HG02678 (cell line): ENCODE results near the gene ERCC2.

Experiments used
- ATAC-seq: cut with Tn5 transposase; IDR thresholded peaks from one replicate; pipeline ENCODE4 v1.9.1; 2021; ENCODE audit warnings: mild to moderate bottlenecking, moderate library complexity; ENCODE audit not compliant: unreplicated experiment

The ERCC2 gene

DNA sequence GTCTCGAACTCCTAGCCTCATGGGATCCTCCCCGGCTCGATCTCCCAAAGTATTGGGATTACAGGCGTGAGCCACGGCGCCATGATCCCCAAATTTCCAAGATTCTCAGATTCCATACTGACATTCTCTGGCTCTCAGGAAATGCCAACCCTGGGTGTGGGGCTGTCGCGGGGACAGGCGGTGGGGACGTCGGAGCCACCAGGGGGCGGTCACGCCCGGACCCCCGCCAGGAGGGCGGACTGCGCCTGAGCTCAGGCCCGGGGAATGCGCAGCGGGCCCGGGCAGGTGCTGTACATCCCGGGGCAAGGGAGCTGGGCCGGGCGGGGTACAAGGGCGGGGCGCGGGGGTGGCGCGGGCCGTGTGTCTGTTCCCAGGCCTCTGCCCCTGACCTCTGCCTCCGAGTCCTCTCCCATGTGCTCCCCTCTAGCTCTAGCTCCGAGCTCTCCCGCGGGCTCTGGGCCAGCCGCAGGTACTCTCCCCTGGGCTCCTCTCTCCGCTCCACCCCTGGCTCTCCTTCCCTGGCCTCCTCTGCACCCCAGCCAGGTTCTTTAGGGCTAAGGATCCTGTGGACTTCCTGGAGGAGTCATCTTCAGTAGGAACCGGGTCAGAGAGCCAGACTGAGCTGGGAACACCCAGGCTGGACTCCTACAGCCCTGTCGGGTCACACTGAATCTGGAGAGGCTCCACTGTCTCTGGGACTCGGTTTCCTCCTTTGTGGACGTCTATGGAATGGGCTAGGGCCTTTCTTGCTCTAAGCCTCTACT, 32.1 kb upstream of the ERCC2 start:
- ATAC-seq = no peak

DNA sequence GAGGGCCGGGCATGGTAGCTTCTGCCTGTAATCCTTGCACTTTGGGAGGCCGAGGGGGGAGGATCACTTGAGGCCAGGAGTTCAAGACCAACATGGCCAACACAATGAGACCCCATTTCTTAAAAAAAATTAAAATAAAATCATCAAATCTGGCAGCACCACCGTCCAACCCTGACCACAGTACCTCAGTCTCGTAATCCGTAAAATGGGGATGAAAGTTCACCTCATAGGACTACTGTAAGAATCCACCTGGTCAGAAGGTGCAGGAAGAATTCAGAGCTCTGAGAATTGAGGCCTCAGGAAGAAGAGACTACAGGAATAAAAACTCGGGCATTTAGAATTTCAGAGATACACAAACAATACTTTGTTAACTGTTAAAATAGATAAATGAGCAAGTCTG, 31.4 kb upstream of the ERCC2 start:
- no peak for ATAC-seq

DNA sequence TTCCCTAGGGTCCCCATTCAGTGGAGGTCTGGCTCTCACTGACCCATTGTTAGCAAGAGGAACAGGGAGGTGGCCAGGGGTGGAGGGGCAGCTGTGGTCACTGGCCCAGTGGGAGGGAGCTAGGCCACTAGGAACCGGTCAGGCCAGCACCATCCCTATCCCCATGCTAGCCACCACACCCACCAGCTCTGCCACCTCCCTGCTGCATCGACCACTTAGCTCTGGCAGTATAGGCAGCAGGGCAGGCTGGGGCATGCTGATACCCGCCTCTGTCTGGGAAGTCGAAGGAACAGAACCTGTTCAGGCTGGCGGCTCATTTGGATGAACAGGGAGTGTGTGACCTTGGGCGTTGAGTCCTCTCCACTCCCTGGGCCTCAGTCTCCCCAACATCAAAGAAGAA, 29.8 kb upstream of the ERCC2 start:
- no peak for ATAC-seq

DNA sequence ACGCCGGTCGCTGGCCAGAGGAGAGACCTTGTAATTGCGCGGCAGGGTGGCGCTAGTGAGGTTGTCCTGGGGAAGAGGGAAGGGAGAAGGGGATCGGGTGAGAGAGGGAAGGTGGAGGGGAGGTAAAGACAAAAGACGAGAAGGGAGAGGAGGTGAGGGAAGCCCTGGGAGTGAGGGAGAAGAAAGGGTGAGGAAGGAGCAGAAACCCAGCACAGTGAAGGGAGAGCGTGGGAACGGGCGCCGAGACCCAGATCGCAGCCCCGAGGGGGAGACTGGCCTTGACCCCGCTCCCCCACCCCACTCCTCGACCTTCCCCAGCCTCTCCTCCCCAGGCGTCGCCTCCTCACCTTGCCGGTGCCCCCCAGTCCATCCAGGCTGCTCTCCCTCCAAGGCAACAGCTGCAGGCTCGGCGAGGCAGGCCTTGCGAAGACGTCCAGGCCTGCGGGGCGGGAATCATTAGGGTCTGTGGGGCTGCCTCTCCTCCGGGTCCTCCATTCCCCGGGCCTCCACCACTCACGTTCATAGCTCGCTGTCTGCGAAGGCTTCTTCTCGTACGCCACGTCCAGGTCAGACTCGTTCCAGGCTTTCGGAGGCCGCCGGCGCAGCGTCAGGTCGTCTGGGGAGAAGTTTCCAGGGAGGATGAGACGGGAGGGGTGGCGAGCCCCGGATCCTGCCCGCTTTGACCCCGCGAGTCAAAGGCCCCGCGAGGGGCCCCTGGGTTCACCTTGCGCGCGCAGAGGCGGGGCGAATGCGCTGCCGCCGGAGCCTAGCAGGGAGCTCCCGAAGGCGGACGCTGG, 25.6 kb upstream of the ERCC2 start:
- no peak for ATAC-seq

DNA sequence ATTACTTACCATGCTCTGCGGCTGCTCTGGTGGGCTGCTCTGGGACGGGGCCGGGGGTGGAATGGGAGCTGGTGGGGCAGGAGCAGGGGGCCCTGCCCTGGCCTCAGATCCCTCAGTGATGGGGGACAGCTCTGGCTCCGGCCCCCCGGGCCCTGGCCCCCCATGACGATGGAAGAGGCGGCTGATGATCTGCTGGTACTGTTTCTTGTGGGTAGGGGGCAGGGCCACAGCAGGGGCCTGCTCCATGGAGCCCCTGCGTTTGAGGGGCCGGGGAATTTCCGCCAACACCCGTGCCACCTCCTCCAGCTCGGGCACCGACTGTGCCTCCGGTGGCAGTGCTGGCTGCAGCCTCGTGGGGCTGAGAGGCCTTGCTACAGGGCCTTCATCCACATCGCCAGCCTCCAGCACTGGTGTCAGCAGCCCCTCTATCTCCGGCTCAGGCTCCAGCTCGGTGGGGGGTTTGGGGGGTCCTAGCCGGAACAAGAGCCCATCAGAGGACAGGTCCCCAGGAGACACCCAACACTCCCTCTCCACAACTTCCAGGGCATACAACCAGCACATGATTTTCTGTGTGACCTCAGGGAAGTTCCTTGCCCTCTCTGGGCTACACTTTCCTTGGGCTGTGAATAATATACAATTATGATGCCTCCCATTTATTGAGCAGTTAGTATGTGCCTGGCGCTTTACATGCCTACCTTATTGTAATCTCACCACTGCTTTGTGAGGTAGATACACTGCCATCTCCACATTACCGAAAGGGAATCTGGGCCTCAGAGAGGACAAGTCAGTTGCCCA, 21.7 kb upstream of the ERCC2 start:
- no peak for ATAC-seq

DNA sequence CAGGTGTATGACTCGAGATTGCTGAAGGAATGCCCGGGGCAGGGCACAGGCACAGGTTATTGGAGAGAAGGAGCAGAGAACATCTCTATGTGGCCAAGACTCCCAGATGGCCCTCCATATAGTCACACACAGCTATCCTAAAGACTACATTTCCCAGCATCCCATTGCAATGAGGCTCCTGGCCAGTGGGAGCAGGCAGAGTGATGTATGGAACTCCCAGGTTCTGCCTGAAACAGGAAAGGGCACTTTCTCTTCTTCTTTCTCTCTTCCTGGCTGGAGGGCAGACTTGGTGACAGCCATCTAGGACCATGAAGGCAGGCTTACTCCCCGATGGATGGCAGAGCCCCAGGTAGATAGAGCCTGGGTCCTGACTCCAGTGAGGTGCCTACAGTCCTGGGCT, 21.0 kb upstream of the ERCC2 start:
- no peak for ATAC-seq

DNA sequence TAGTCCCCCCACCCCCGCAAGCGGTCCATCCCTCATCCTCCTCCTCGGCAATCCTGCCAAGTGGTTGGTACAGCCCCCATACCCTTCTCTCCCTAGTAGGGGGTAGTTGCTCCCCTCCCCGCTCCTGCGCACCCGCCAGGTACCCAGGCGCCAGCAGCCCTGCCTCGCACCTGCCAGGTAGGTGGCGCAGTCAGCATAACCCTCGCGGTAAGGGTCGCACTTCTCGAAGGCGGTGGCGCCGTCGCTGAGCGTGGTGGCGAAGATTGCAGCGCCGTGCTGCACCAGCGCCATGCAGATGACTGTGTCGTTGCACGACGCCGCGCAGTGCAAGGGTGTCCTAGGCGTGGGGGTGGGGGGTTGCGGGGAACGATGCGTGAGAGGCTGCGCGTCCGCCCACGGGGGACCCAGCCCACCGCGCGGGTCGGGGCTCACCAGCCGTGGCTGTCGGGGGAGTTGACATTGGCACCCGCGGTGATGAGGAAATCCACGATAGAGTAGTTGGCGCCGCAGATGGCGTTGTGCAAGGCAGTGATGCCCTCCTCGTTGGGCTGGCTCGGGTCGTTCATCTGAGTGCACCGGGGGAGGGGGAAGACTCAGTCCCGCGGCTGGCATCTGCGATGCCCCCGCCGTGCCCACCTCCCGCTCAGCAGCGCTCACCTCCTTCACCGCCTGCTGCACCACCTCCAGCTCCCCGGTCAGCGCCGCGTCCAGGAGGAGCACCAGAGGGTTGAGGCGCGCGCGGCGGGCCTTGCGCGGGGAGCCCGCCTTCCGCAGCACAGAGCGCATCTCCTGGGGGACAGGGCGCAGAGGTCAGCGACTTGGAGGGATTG, 15.2 kb upstream of the ERCC2 start:
- no peak for ATAC-seq

DNA sequence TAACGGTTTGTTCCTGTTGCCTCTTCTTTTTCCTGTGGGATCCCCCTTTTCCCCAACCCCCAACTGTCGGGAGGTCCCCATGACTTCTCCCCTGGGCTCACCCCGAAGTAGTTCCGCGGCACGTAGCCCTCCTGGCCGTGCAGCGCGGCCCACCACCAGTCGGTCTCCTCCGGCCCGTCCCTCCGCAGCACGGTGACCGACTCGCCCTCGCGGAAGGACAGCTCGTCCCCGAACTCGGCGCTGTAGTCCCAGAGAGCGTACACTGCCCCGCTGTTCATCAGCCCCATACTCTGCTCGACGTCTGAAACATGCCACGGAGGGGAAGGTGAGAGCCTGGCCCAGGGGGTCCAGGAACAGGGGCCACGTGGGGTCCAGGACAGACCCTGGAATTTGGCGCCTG, 12.1 kb upstream of the ERCC2 start:
- no peak for ATAC-seq

DNA sequence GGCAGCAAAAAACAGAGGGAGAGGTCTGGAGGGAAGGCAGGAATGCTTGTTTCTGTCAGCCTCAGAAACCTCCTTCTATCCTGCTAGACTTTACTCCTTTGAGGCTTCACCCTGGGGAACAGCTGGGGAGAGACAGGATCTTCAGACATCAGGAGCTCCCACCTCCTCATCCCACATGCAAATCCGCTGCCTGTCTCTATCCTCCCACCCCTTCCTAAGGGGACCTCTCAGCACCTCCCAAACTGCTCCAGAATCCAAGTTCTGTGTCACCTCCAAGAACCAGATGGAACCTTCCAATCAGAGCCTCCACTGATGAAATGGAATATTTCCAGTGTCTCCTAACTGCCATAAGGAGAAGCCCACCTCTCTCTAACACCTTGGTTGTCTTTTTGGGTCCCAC, 9.7 kb upstream of the ERCC2 start:
- ATAC-seq = no peak

DNA sequence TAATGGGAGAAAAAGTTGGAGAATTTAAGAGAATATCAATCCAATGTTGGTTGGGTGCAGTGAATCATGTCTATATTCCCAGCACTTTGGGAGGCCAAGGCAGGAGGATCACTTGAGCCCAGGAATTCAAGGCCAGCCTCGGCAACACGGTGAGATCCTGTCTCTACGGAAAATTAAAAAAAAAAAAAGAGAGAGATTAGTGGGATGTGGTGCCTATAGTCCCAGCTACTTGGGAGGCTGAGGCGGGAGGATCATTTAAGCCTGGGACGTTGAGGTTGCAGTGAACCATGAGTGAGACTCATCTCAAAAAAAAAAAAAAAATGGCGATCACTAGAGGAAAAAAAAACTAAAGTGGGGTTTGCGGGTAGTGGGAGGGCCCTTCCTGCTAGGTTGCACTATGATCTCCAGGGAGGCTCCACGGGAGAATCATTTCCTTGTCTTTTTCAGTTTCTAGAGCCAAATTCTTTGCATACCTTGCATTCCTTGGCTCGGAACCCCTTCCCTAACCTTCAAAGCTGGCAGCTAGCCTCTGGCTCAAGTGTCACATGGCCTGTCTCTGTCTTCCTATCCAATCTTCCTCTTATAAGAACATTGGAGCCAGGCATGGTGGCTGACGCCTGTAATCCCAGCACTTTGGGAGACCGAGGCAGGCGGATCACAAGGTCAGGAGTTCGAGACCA, 5.8 kb upstream of the ERCC2 start:
- ATAC-seq = no peak

DNA sequence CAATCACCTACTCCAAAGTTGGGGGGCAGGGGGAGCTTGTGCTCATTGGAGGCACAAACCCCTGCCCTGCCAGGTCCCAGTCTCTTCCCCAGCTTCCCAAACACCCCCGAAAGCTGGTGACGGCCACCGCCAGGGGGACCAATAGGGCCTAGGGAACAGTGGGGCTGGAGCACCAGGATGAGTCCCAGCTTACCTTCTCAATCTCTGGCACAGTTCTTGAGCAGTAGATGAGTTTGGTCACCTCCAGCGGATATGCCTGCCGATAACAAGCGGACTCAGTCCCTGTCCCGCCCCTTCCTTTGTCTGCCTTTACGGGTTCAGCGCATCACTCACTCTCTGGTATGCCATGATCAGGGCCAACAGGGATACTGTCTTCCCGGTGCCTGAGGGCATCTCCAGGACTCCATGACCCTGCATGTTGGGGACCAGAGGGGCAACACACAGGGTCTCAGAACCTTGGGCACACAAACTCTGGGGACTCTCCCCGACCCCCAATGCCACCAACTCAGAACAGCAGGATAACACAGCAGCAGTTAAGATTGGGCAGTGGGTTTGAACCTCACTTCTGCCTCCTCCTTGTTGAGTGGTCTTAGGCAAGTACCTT, 1.5 kb downstream of the ERCC2 start:
- no peak for ATAC-seq

DNA sequence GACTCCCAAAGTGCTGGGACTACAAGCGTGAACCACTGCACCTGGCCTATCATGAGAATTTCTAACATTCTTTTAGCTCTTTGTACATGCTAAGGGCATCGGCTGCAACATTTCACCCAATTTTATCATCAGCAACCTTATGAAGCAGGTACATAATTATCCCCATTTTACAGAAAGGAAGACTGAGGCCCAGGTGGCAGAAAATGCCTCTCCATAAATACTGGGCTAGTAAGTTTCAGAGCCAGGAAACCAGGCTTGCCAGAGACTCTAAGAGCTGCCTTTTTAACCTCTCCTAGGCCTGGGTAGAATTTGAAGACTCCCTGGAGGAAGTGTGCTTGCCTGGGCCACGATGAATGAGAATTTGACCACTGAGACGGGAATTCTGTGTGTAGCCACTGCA, 2.2 kb downstream of the ERCC2 start:
- no peak for ATAC-seq

DNA sequence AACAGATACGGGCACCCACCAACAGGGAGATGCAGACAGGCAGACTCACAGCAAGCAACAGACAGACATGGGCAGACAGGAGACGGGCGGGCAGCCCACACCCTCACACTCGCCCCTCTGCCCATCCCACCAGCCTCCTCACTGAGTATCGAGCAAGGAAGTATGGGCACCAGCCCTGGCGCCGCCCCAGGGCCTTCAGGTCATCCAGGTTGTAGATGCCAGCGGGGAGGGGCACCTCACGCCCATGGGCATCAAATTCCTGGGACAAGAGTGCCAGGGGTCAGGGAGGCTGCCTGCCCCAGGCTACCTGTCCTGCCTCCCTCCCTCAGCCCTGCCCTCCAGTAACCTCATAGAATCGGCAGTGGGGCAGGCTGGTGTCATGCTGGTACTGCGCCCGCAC, 5.7 kb downstream of the ERCC2 start:
- ATAC-seq = no peak

DNA sequence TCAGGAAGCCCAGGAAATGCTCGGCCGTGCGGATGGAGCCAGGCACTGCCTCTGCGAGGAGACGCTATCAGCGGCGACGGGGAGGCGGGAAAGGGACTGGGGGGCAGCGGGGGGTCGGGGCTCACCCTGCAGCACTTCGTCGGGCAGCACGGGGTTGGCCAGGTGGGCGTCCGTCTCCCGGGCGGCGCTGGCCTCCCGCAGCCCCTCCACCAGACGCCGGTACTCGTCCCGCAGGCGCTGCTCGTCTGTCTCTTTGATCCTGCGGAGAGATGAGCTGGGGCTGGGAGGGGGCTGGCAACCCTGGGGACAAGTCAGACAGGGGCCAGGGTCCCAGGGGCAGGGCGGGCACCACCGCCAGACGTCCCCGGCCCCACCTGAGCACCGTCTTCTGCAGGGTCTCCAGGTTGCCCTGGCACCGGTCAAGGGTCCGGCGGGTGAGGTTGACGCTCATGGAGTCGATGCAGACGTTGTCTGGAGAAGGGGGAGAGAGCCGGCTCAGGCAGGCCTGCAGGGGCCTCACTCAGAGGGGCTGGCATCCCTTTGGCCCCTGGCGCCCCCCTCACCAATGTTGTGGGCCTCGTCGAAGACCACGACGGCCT, 6.4 kb downstream of the ERCC2 start:
- ATAC-seq = no peak

DNA sequence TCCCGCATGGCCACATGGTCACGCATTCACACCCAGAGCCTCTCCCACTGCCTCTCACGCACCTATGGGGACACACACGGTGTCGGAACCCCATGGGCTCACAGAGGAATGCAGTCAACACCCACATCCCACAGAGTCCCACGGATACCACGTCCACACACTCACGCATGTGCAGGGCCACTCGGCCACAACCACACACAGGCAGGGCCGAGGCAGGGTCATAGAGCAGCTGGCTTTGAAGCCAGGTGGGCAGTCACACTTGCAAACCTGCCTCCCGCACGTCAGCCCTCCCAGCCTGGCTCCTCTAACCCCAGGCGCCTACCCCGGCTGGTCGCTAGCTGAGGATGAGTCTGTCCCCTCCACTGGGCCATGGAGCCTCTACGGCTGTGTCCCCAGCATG, 8.1 kb downstream of the ERCC2 start:
- ATAC-seq = no peak

DNA sequence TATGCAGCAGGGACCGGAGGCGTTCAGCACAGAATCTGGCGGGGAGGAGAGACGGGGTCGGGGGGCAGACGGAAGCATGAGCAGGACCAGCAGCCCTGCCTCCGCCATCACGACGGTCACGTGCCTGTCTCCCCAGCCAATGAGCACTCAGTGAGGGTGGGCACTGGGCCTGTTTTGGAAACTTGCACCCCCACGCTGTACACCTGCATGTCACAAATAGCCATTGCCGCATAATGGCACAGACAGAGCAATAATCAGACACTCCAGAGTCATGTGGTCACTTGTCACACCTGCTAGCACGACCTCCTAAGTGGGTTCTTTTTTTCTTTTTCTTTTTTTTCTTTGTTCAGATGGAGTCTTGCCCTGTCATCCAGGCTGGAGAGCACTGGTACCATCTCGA, 8.8 kb downstream of the ERCC2 start:
- ATAC-seq = no peak

DNA sequence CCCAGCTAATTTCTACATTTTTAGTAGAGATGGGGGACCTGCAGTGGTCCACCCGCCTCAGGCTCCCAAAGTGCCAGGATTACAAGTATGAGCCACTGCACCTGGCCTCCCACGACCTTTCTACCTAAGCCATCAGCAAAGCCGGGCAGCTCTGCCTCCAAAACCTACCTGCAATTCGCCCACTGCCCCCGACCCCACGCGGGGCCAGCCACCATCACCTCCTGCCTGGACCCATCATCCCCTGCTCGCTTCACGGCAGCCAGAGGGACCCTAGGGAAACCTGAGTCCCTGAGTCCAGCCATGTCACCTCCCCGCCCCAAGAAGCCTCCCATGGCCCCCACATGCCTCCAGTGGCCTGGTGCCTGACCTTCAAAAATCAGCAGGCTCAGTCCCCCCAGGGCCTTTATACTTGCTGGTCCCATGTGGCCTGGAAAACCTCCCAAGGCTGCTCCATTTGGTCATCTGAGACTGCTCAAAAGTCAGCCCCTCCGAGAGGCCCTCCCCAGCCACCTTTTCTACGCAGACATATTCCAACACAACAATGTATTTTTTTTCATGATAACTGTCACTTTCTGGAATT, 12.1 kb downstream of the ERCC2 start:
- ATAC-seq = no peak

DNA sequence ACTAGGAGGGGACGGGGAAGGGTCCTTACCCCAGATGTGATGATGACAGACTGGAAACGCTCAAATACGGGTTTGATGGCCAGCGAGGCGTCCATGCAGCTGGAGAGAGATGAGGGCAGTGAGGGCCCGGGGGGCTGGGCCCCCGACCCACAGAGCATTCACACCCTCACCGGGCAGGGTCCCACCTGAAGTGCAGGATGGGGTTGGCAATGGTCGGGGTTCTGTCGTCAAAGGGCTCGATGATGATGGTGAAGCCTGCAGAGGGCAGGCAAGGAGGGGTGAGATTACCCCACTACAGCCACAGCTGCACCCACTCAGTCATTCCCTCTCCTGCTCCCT, 13.0 kb downstream of the ERCC2 start:
- no peak for ATAC-seq

DNA sequence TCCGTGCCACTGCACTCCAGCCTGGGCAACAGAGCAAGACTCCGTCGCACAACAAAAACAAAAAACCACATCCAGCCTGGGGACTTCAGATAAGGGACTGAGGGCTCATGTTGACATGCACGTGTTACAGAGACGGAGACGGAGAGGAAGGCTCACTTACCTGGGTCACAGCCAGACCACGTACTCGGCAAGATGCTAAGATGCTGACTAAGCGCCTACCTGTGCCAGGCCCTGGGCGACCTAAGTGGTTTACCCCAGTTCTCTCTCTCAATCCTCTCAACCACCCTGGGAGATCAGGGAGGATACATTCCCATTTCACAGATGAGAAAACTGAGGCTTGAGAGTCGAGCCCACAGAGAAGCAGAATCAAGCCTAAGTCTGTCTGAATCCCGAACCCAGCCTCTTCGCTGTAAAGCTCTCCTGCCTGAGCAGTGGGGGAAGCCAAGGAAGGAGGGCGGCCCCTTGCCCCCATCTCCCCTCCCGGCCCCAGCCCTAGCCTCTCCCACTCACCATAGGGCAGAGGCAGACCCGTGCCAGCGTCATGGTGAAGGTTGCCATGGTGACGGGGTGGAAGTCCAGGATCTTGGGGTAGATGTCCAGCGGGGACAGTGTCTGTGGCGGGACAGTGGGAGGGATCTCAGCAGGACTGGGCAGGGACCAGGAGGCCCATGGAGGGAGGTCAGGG, 13.5 kb downstream of the ERCC2 start:
- no peak for ATAC-seq
